NCI-H510A treated with DMSO at 0.1 percent for 48 hours (cell line): ENCODE measurements around the gene BCL2L12.

Experiments
- DNase-seq: peaks from one replicate; lab custom pipeline; 2025; lab: John Stamatoyannopoulos, UW

The BCL2L12 gene

GRCh38 chr19:49664171-49665035 is 1.3 kb upstream of the BCL2L12 start:
- peak; percentile 94 for DNase-seq

- DNase-seq = no peak
Measured at GRCh38 chr19:49665036-49665350, 740 bp upstream of the BCL2L12 start.

DNA sequence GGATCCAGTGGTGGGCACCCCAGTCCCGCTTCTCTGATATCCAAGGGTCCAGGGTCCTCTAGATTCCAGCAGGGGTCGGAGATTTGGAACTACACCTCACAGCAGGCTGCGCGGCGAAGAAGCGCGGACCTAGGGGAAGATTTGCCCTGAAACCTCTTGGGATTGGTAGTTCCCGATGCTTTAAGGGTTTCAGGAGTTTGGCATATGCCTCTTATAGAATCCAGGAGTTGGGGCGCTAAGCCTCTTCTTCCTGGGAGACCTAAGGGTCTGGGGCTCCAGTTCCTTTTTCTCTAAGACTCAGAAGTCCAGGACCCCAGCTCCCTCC is 349 bp downstream of the BCL2L12 start:
- no peak for DNase-seq

GRCh38 chr19:49667473-49667872 is 1.7 kb downstream of the BCL2L12 start:
- DNase-seq = no peak

GRCh38 chr19:49669516-49669915 is 3.8 kb downstream of the BCL2L12 start:
- DNase-seq = no peak

- peak; percentile 94 for DNase-seq
Measured at GRCh38 chr19:49672131-49672919, 6.6 kb downstream of the BCL2L12 start.

- DNase-seq = peak; percentile 99
Measured at GRCh38 chr19:49676136-49676783, 10.5 kb downstream of the BCL2L12 start.

- peak; percentile 100 for DNase-seq
Measured at GRCh38 chr19:49676784-49677230, 11.1 kb downstream of the BCL2L12 start.

DNA sequence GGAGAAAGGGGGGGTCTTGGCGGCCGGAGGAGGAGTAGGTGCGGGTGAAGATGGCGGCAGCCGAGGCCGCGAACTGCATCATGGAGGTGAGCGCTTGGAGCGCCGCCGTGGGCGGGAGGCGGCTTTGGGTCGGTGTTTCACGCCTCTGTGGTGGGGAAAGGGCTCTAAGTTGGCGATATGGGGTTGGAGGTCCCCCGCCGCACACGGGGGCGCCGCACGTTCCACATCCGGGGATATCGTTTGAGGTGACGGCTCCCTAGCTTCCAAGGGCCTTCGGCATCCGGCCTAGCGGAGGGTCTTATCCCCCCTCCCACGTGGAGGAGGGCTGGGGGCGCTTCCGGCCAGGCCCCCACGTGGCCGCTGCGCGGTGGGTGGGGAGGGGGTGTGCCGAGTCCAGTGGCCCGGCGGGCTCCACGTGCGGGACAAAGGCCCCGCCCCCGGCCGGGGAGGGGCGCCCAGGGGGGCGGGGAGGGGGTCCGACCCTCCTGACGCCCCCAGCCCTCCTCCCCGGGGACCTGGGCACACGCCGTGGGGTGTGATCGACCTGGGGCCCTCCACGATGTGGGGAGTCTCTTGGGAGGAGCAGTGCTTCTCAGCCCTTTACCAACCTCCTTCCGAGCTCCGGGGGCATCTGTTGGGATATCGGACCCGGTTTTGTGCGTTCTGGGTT is 11.6 kb downstream of the BCL2L12 start, which contains the start of gene PRMT1:
TSS of gene PRMT1 (plus strand) at position 41 of the 670 bp plus-strand sequence. CDS start at position 51, 10 bp downstream.
- DNase-seq = no peak

- DNase-seq = peak; percentile 47
Measured at GRCh38 chr19:49677901-49678674, 12.4 kb downstream of the BCL2L12 start.

DNA sequence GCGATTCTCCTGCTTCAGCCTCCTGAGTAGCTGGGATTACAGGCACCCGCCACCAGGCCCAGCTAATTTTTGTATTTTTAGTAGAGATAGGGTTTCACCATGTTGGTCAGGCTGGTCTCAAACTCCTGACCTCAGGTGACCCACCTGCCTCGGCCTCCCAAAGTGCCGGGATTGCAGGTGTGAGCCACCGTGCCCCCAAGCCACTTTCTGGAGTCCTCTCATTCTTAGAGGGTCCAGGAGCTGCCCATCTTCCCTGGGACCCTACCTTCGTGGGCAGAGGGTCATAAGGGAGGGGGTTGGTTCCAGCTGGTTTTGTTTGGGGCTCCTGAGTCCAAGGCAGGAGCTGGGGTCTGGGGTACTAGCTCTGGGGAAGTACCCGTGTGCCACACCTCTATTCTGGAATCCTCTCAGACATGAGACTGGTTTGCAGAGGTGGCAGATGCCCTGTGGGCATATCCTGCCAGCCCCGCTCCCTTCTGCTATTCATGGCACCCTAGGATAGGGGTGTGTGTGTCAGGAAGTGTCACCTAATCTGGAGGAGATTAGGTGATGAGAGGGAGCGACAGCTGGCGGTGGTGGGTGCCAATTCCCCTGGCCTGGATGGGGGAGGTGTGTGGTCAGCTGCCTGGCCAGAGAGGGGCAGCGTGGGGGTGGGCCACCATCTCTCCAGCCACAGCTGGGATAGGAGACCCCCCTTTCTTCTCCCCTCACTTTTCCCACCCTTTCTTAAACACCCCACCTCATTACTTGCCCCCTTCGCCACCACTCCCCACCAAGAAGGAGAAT is 13.4 kb downstream of the BCL2L12 start:
- DNase-seq = no peak

- DNase-seq = no peak
Measured at GRCh38 chr19:49679771-49680413, 14.2 kb downstream of the BCL2L12 start.

GRCh38 chr19:49680421-49681351 is 15.0 kb downstream of the BCL2L12 start:
- DNase-seq = peak; percentile 95

DNA sequence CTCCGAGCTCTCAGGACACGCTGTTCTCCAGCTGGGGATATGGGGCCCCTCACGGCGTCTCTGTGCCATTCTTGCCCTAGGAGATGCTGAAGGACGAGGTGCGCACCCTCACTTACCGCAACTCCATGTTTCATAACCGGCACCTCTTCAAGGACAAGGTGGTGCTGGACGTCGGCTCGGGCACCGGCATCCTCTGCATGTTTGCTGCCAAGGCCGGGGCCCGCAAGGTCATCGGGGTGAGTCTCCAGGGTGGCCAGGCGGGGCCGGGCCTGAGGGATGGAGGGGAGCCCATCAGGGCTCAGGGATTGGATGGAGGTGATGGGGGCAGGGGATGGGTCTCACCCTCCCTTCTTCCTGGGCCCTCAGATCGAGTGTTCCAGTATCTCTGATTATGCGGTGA is 16.1 kb downstream of the BCL2L12 start:
- DNase-seq = no peak

DNA sequence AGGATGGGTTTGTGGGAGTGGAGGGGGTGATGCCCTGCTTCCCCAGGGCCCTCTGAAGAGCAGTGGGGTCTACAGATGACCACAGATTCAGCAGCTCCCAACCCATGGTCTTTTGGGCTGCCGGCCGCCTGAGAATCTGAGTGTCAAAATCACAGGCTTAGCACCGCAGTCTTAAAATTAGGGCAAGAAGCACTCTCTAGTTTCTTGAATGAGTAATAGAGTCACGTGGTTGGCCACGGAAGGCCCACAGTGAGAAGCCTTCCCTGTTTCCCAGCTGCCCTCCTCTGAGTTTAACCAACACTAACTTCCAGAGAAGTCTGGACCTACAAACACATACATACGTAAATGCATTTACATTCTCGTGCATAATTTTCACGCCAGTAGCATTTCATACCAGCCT is 16.5 kb downstream of the BCL2L12 start:
- no peak for DNase-seq

- DNase-seq = no peak
Measured at GRCh38 chr19:49683814-49684250, 18.1 kb downstream of the BCL2L12 start.

DNA sequence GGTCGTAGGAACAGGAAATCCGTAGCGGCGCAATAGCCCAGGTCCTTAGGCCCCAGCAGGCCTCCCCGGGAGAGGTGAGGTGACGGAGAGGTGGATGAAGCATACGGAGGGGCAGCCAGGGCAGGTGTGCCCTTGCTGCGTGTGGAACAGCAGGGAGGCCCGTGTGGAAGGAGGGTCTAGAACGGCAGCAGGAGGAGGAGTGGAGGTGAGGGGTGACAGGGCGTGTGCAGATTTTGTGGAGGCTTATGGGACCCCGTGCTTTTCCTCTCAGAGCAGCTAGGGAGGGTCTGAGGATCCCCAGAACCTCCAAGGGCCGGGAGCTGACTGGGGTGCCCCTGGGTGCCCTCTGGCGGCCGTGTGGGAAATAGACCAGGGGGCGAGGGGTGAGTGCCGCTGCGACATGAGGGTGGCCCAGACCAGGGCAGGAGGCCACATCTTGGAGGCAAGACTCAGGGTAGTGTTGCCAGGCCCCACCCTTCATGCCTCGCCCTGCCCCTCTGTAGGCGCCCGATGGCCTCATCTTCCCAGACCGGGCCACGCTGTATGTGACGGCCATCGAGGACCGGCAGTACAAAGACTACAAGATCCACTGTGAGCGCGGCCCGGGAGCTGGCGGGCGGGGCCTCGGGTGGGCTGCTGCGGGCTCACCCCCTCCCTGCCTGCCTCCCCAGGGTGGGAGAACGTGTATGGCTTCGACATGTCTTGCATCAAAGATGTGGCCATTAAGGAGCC is 18.7 kb downstream of the BCL2L12 start:
- DNase-seq = no peak

DNA sequence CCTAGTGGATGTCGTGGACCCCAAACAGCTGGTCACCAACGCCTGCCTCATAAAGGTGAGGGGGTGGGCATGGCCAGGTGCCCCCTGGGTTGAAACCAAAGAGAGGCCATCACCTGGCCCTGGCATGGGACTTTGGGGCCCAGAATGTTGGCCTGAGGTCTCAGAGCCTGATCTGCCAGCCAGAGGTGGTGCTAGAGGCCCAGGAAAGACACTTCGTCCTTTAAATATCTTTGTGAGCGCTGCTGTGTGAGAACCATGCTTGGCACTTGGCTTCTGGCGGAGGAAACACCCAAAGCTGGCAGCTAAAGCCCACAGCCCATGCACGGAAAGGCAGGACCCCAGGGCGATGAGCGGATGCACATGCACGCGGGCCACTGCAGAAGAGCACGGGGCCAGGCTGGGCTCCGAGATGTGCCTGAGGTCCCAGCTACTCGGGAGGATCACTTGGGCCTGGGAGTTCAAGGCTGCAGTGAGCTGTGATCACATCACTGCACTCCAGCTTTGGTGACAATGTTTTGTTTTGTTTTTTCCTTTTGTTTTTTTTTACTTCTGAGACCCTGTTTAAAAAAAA is 19.3 kb downstream of the BCL2L12 start:
- DNase-seq = no peak
